Endothelial cell of umbilical vein (primary cell): Measurements from ENCODE around the gene PTRH1. TPM values are rescaled to one million over a fixed set of nuclear protein-coding genes. Genes with fewer than 3 reads are reported as not detected.

Source experiments
- BruUV-seq: library from RNA; stranded (reverse); fragments of 400-500 nt; replicated peaks from 2 replicates; lab custom pipeline; 2021; lab: Mats Ljungman, UMichigan
- CTCF ChIA-PET: fragments of 300-600, 350-600 bp; sonication (Branson Sonifier 250); formaldehyde crosslinking; loops from one replicate; lab custom pipeline; 2021; ENCODE audit warnings: antibody characterized with exemption, inconsistent platforms; lab: Charles Lee
- POLR2A ChIA-PET: fragments of 300-600, 350-600 bp; sonication (Branson Sonifier 250); formaldehyde crosslinking; loops from one replicate; lab custom pipeline; 2021; ENCODE audit warnings: antibody characterized with exemption, inconsistent platforms; lab: Charles Lee
- DNase-seq: peaks from one replicate; pipeline ENCODE4 v3.0.0-alpha.2; 2011; ENCODE audit warnings: low read depth, low spot score
- FAIRE-seq: peaks from 2 replicates; lab custom pipeline; 2011; peaks lifted over from hg19 to GRCh38; lab: Jason Lieb, UNC
- H2AFZ ChIP-seq: 2 replicates; pipeline ENCODE4 v1.6.0; 2012; ENCODE audit warnings: low read depth, low read length, control low read depth, inconsistent platforms
- H3K27ac ChIP-seq: 2 replicates; pipeline ENCODE4 v1.5.1; 2011; ENCODE audit warnings: low read depth, mild to moderate bottlenecking, control low read depth, low read length, moderate library complexity; ENCODE audit not compliant: insufficient read depth
- H3K27me3 ChIP-seq, 2 experiments: 2 replicates each; pipeline versions ENCODE4 v1.6.0 to v1.6.1; 2011; ENCODE audit warnings: low read length in 2 of 2, mixed read lengths in 1 of 2; ENCODE audit not compliant: control insufficient read depth in 2 of 2, insufficient read depth in 2 of 2
- H3K36me3 ChIP-seq, 2 experiments: 2 replicates in 1 of 2; 3 replicates in 1 of 2; pipeline ENCODE4 v1.5.1; 2011; ENCODE audit warnings: low read length in 2 of 2, mild to moderate bottlenecking in 1 of 2, moderate library complexity in 1 of 2; ENCODE audit not compliant: control insufficient read depth in 2 of 2, insufficient read depth in 2 of 2; ENCODE audit errors: extremely low read depth in 1 of 2
- H3K4me1 ChIP-seq: 3 replicates; pipeline ENCODE4 v1.5.1; 2011; ENCODE audit warnings: mild to moderate bottlenecking, low read length; ENCODE audit not compliant: control insufficient read depth, insufficient read depth; ENCODE audit errors: extremely low read depth
- H3K4me2 ChIP-seq: 2 replicates; pipeline ENCODE4 v1.6.1; 2011; ENCODE audit warnings: low read length, control low read depth, mixed read lengths; ENCODE audit not compliant: insufficient read depth
- H3K4me3 ChIP-seq, 3 experiments: fragments of 200-600 bp in 1 of 3; sonication (generic), shearing (Covaris generic) in 1 of 3; replicated peaks in 1 of 3; 2 replicates each; pipeline ENCODE4 v1.5.1; 2011 to 2016; ENCODE audit warnings: control low read depth in 3 of 3, low read length in 3 of 3, mild to moderate bottlenecking in 2 of 3, inconsistent platforms in 1 of 3, low read depth in 1 of 3, moderate library complexity in 1 of 3; ENCODE audit not compliant: insufficient read depth in 1 of 3
- H3K79me2 ChIP-seq: 2 replicates; pipeline ENCODE4 v1.6.0; 2012; ENCODE audit warnings: low read length, inconsistent platforms; ENCODE audit not compliant: control insufficient read depth, insufficient read depth
- H3K9ac ChIP-seq: replicated peaks from 2 replicates; pipeline ENCODE3; 2011; ENCODE audit warnings: low read length, control low read depth; ENCODE audit not compliant: insufficient read depth; ENCODE audit errors: extremely low read depth
- H3K9me1 ChIP-seq: replicated peaks from 3 replicates; pipeline ENCODE4 v1.6.0; 2011; ENCODE audit warnings: mild to moderate bottlenecking, low read length; ENCODE audit not compliant: control insufficient read depth, insufficient read depth; ENCODE audit errors: extremely low read depth
- H3K9me3 ChIP-seq: replicated peaks from 2 replicates; pipeline ENCODE4 v1.5.1; 2012; ENCODE audit warnings: low read length, inconsistent platforms; ENCODE audit not compliant: control insufficient read depth, insufficient read depth
- H4K20me1 ChIP-seq: replicated peaks from 2 replicates; pipeline ENCODE3; 2011; ENCODE audit warnings: mild to moderate bottlenecking, low read length; ENCODE audit not compliant: control insufficient read depth, insufficient read depth; ENCODE audit errors: extremely low read depth
- EZH2 ChIP-seq: IDR thresholded peaks from 2 replicates; pipeline ENCODE4 v1.6.1; 2012; ENCODE audit warnings: borderline replicate concordance, low read depth, mild to moderate bottlenecking, moderate library complexity, low read length, inconsistent platforms; ENCODE audit not compliant: severe bottlenecking
- FOS ChIP-seq: IDR thresholded peaks from 2 replicates; pipeline ENCODE4 v1.6.1; 2011; ENCODE audit warnings: mild to moderate bottlenecking, low read length, moderate library complexity, borderline replicate concordance; ENCODE audit not compliant: insufficient read depth
- GATA2 ChIP-seq: IDR thresholded peaks from 2 replicates; pipeline ENCODE4 v1.7.0; 2011; ENCODE audit warnings: low read depth, mild to moderate bottlenecking, moderate library complexity, mixed read lengths, low read length; ENCODE audit not compliant: insufficient read length, insufficient read depth
- JUN ChIP-seq: IDR thresholded peaks from 2 replicates; pipeline ENCODE4 v1.6.1; 2011; ENCODE audit warnings: borderline replicate concordance, low read depth; ENCODE audit not compliant: insufficient read length, insufficient read depth
- MYC ChIP-seq: IDR thresholded peaks from one replicate; pipeline ENCODE4 v1.6.1; 2011; ENCODE audit warnings: mild to moderate bottlenecking, low read depth, low read length
- POLR2A ChIP-seq: IDR thresholded peaks from 2 replicates; pipeline ENCODE4 v1.6.1; 2012; ENCODE audit warnings: low read depth, mild to moderate bottlenecking, control low read depth, low read length
- POLR2AphosphoS5 ChIP-seq: IDR thresholded peaks from 2 replicates; pipeline ENCODE4 v1.6.1; 2012; ENCODE audit warnings: low read depth, mild to moderate bottlenecking, control low read depth, low read length, moderate library complexity; ENCODE audit not compliant: insufficient read depth
- dilution Hi-C: fragments of 300-500 bp; cut with MboI; formaldehyde crosslinking; loops from one replicate; pipeline ENCODE4 v1.15.0; 2019; ENCODE audit warnings: low sequenced_read_pairs; ENCODE audit not compliant: extremely low pct_ligation_motif_present
- intact Hi-C: fragments of 100-400 bp; cut with micrococcal nuclease; formaldehyde crosslinking; loops from one replicate; pipeline ENCODE4 v1.10.0; 2022
- polyA plus RNA-seq, 4 experiments: library from polyadenylated mRNA; depleted of rRNA in 3 of 4; stranded (reverse) in 3 of 4; unstranded in 1 of 4; fragments of >200 nt; gene quantifications; 2 replicates each; pipeline versions ENCODE4 v1.2.1 to v1.2.3, GENCODE V29; 2011 to 2012; ENCODE audit warnings: missing spikeins in 1 of 4
- total RNA-seq: library from RNA; stranded (reverse); gene quantifications from 2 replicates; pipeline ENCODE4 v1.2.3, GENCODE V29; 2021
- TF ChIP-seq, protein P1 (sequence below), 2 donors: IDR thresholded peaks; 1 replicate in 1 of 2; 2 replicates in 1 of 2; pipeline ENCODE4 v1.5.1; 2011; ENCODE audit warnings: low read length in 2 of 2, mild to moderate bottlenecking in 2 of 2, moderate library complexity in 2 of 2, control low read depth in 1 of 2, inconsistent platforms in 1 of 2, low read depth in 1 of 2; ENCODE audit not compliant: insufficient read depth in 1 of 2; ENCODE audit errors: extremely low read depth in 1 of 2
- TF ChIP-seq, protein P2 (sequence below): IDR thresholded peaks from 2 replicates; pipeline ENCODE4 v1.6.1; 2011; ENCODE audit not compliant: insufficient read depth, insufficient read length

PTRH1 gene
- total and polyA plus RNA-seq, 2 donors (not counting 3 experiments of a cell fraction or from before 2014, with no cell fraction given), result 25.1 to 52.2 TPM

DNA sequence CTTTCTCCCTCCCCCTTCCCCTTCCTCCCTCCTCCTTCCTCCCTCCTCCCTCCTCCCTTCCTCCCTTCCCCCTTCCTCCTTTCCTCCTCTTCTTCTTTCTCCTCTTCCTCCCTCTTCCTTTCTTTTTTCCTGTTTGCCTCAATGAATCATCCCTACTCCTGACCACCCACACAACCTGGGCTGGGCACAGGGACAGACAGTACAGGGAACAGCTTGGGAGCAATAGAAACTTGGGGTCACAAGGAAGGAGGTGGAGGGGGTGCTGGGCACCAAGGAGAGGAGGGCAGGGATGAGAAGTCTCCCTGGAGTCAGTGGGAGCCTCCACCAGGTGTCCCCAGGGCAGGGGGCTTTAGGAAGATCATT, 5.4 kb upstream of the PTRH1 start:
- FAIRE-seq, result no peak
- no peaks in the 10 kb centered on the region for H3K36me3 ChIP-seq
- dilution Hi-C loops, result no loop called here
- H3K27me3 ChIP-seq, result no peaks in the 10 kb centered on the region
- no peak overlapping the region for H2AFZ ChIP-seq
- POLR2A ChIA-PET, result no interaction called here
- H3K9me1 ChIP-seq, result no peaks in the 10 kb centered on the region
- no peaks in the 10 kb centered on the region for H3K79me2 ChIP-seq
- DNase-seq, result no peak
- H3K4me3 ChIP-seq, result no peak overlapping the region
- no peaks in the 10 kb centered on the region for H4K20me1 ChIP-seq
- H3K27ac ChIP-seq, result no peak overlapping the region
- intact Hi-C loops, result no loop called here
- no peak overlapping the region for H3K4me2 ChIP-seq
- CTCF ChIA-PET, result no interaction called here
- BruUV-seq, result no TSS peak
- no peaks in the 10 kb centered on the region for H3K4me1 ChIP-seq
- no peak for TF ChIP-seq MYC
- TF ChIP-seq, protein P1, sequence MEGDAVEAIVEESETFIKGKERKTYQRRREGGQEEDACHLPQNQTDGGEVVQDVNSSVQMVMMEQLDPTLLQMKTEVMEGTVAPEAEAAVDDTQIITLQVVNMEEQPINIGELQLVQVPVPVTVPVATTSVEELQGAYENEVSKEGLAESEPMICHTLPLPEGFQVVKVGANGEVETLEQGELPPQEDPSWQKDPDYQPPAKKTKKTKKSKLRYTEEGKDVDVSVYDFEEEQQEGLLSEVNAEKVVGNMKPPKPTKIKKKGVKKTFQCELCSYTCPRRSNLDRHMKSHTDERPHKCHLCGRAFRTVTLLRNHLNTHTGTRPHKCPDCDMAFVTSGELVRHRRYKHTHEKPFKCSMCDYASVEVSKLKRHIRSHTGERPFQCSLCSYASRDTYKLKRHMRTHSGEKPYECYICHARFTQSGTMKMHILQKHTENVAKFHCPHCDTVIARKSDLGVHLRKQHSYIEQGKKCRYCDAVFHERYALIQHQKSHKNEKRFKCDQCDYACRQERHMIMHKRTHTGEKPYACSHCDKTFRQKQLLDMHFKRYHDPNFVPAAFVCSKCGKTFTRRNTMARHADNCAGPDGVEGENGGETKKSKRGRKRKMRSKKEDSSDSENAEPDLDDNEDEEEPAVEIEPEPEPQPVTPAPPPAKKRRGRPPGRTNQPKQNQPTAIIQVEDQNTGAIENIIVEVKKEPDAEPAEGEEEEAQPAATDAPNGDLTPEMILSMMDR (IDR thresholded peaks at IDR 0.05; ENCODE audit: extremely low read depth in 1 of 2, insufficient read depth in 1 of 2, low read depth in 1 of 2, low read length in 2 of 2), result no peak
- TF ChIP-seq GATA2, result no peak
- TF ChIP-seq, protein P2, sequence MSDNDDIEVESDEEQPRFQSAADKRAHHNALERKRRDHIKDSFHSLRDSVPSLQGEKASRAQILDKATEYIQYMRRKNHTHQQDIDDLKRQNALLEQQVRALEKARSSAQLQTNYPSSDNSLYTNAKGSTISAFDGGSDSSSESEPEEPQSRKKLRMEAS, result no peak
- TF ChIP-seq POLR2AphosphoS5, result no peak
- TF ChIP-seq JUN, result no peak
- TF ChIP-seq FOS, result no peak
- TF ChIP-seq POLR2A, result no peak
- TF ChIP-seq EZH2, result no peak
- H3K9ac ChIP-seq, result no peak overlapping the region
- no peaks in the 10 kb centered on the region for H3K9me3 ChIP-seq
